NCI-H146 treated with DMSO at 0.1 percent for 48 hours (cell line): Measurements from ENCODE around the gene TSPAN10.

ENCODE experiments used
- DNase-seq: peaks from one replicate; lab custom pipeline; 2025; ENCODE audit not compliant: unreplicated experiment; lab: John Stamatoyannopoulos, UW

TSPAN10 gene

GRCh38 chr17:81631482-81631881 lies 5.5 kb upstream of the TSPAN10 start:
- DNase-seq = no peak

- DNase-seq = no peak
Observed at GRCh38 chr17:81635431-81635830, 1.6 kb upstream of the TSPAN10 start.

- DNase-seq = no peak
Observed at GRCh38 chr17:81635973-81636504, 957 bp upstream of the TSPAN10 start.

- no peak for DNase-seq
Observed at GRCh38 chr17:81638683-81639082, 1.7 kb downstream of the TSPAN10 start.

GRCh38 chr17:81640011-81640410 lies 3.0 kb downstream of the TSPAN10 start:
- DNase-seq = no peak

GRCh38 chr17:81641825-81642489 lies 5.0 kb downstream of the TSPAN10 start:
- DNase-seq = no peak

GRCh38 chr17:81644496-81644895 lies 7.5 kb downstream of the TSPAN10 start:
- no peak for DNase-seq

GRCh38 chr17:81644976-81645952 lies 8.3 kb downstream of the TSPAN10 start:
- DNase-seq = no peak

- DNase-seq = no peak
Observed at GRCh38 chr17:81646869-81647600, 10.0 kb downstream of the TSPAN10 start.

GRCh38 chr17:81647640-81648012 lies 10.6 kb downstream of the TSPAN10 start:
- peak; percentile 22 for DNase-seq

GRCh38 chr17:81648013-81648706 lies 11.2 kb downstream of the TSPAN10 start:
- no peak for DNase-seq

GRCh38 chr17:81648707-81649085 lies 11.7 kb downstream of the TSPAN10 start:
- no peak for DNase-seq

- no peak for DNase-seq
Observed at GRCh38 chr17:81650951-81651350, 14.0 kb downstream of the TSPAN10 start.

GRCh38 chr17:81651692-81652091 lies 14.7 kb downstream of the TSPAN10 start:
- no peak for DNase-seq

- no peak for DNase-seq
Observed at GRCh38 chr17:81652906-81653771, 16.1 kb downstream of the TSPAN10 start.

- no peak for DNase-seq
Observed at GRCh38 chr17:81655378-81656117, 18.6 kb downstream of the TSPAN10 start.

- DNase-seq = no peak
Observed at GRCh38 chr17:81656118-81656743, 19.2 kb downstream of the TSPAN10 start, which contains the start of gene PDE6G. Gene PDE6G (minus strand): TSS chr17:81656542. CDS start chr17:81653305, 3,237 bp downstream.

- no peak for DNase-seq
Observed at GRCh38 chr17:81656835-81657234, 19.8 kb downstream of the TSPAN10 start.
